ENCODE measurements around the gene AIF1L. TPM values are rescaled to one million over a fixed set of nuclear protein-coding genes. Genes with fewer than 3 reads are reported as not detected.
A peak's percentile ranks its signal among the peaks of the same experiment; 100 is the strongest.

The AIF1L gene
- 16.3 TPM for total RNA-seq

- DNase-seq (ENCODE audit: low spot score in 2 of 2), result peak; percentile 87 to 91
- no peak for FAIRE-seq
These were observed at the start of gene AIF1L for GRCh38 chr9:131096269-131097125. Gene AIF1L, plus strand, starts transcription at chr9:131096531. Its CDS starts 99 bp downstream, at chr9:131096630.

- DNase-seq (ENCODE audit: low spot score in 2 of 2) (peak; percentile 52 to 77), FAIRE-seq (no peak)
These were observed 49.6 kb upstream of the AIF1L start for GRCh38 chr9:131046581-131047202.

GRCh38 chr9:131048332-131048731 lies 48.0 kb upstream of the AIF1L start:
- no peak for DNase-seq (ENCODE audit: low spot score in 2 of 2)
- no peak for FAIRE-seq

- no peak for DNase-seq (ENCODE audit: low spot score in 2 of 2)
- FAIRE-seq, result no peak
These were observed 47.5 kb upstream of the AIF1L start for GRCh38 chr9:131048820-131049219.

GRCh38 chr9:131049829-131050715 lies 46.3 kb upstream of the AIF1L start:
- FAIRE-seq, result no peak
- DNase-seq (ENCODE audit: low spot score in 2 of 2), result no peak

- FAIRE-seq (no peak), DNase-seq (ENCODE audit: low spot score in 2 of 2) (no peak)
These were observed 45.5 kb upstream of the AIF1L start for GRCh38 chr9:131050831-131051230.

GRCh38 chr9:131051592-131052517 lies 44.5 kb upstream of the AIF1L start:
- DNase-seq (ENCODE audit: low spot score in 2 of 2), result no peak
- FAIRE-seq, result no peak

- no peak for FAIRE-seq
- DNase-seq (ENCODE audit: low spot score in 2 of 2), result no peak
These were observed 42.4 kb upstream of the AIF1L start for GRCh38 chr9:131053896-131054295.

- no peak for DNase-seq (ENCODE audit: low spot score in 2 of 2)
- FAIRE-seq, result no peak
These were observed 39.4 kb upstream of the AIF1L start for GRCh38 chr9:131056781-131057506.

- FAIRE-seq (no peak), DNase-seq (ENCODE audit: low spot score in 2 of 2) (no peak)
These were observed 35.3 kb upstream of the AIF1L start for GRCh38 chr9:131060900-131061630.

- FAIRE-seq (no peak), DNase-seq (ENCODE audit: low spot score in 2 of 2) (no peak)
These were observed 33.4 kb upstream of the AIF1L start for GRCh38 chr9:131062969-131063368.

GRCh38 chr9:131065599-131065998 lies 30.7 kb upstream of the AIF1L start:
- no peak for DNase-seq (ENCODE audit: low spot score in 2 of 2)
- FAIRE-seq, result no peak

- no peak for FAIRE-seq
- no peak for DNase-seq (ENCODE audit: low spot score in 2 of 2)
These were observed 28.7 kb upstream of the AIF1L start for GRCh38 chr9:131067625-131068024.

GRCh38 chr9:131068076-131068816 lies 28.1 kb upstream of the AIF1L start:
- DNase-seq (ENCODE audit: low spot score in 2 of 2) (no peak), FAIRE-seq (no peak)

- no peak for DNase-seq (ENCODE audit: low spot score in 2 of 2)
- no peak for FAIRE-seq
These were observed 26.6 kb upstream of the AIF1L start for GRCh38 chr9:131069699-131070098.

GRCh38 chr9:131072107-131072870 lies 24.0 kb upstream of the AIF1L start:
- FAIRE-seq, result no peak
- no peak for DNase-seq (ENCODE audit: low spot score in 2 of 2)

GRCh38 chr9:131072871-131073237 lies 23.5 kb upstream of the AIF1L start:
- no peak for FAIRE-seq
- no peak for DNase-seq (ENCODE audit: low spot score in 2 of 2)
